Astrocyte of the spinal cord (primary cell): ENCODE results near the gene COX20.

Source experiments
- DNase-seq: peaks from one replicate; pipeline ENCODE4 v3.0.0; 2011; ENCODE audit warnings: low read depth, low spot score
- H3K4me3 ChIP-seq: 2 replicates; pipeline ENCODE4 v1.5.1; 2011; ENCODE audit warnings: low read depth, mild to moderate bottlenecking, low read length, moderate library complexity
- CTCF ChIP-seq: IDR thresholded peaks from 2 replicates; pipeline ENCODE4 v1.5.1; 2012; ENCODE audit warnings: low read depth, mild to moderate bottlenecking, low read length, inconsistent platforms
- in situ Hi-C: cut with HindIII; loops from 2 replicates; pipeline ENCODE4 v1.10.0; 2017; ENCODE audit warnings: low sequenced_read_pairs

The COX20 gene

GRCh38 chr1:244836135-244836521 lies 670 bp downstream of the COX20 start:
- DNase-seq = peak; percentile 55
- H3K4me3 ChIP-seq = peak overlapping the region; percentile 85
- TF ChIP-seq CTCF = no peak
- in situ Hi-C loops = no loop called here

DNA sequence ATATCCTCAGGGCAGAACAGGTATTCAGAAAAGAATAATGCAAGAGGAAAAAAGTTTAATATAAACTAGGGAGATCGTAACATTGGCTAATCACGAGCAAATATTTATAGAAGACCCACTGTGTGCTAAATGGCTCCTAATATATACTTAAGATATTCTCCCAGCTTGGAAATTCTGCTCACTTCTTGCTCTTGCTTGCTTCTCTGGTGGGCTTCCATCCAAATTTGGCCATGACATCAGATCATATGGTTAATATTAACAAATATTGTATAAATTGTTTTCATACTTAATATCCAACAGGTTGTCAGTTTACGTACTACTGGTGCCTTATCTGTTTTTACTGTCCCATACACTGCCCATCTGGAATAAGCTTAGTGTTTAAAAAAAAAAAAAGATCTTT lies 1.1 kb downstream of the COX20 start:
- H3K4me3 ChIP-seq = peak overlapping the region; percentile 85
- DNase-seq = no peak
- TF ChIP-seq CTCF = no peak
- in situ Hi-C loops = no loop called here

GRCh38 chr1:244837597-244838258 lies 2.3 kb downstream of the COX20 start:
- in situ Hi-C loops = no loop called here
- H3K4me3 ChIP-seq = no peak overlapping the region
- no peak for TF ChIP-seq CTCF
- DNase-seq = no peak

GRCh38 chr1:244839656-244840055 lies 4.2 kb downstream of the COX20 start:
- peak; percentile 57 for DNase-seq
- in situ Hi-C loops = no loop called here
- no peak for TF ChIP-seq CTCF
- no peak overlapping the region for H3K4me3 ChIP-seq

DNA sequence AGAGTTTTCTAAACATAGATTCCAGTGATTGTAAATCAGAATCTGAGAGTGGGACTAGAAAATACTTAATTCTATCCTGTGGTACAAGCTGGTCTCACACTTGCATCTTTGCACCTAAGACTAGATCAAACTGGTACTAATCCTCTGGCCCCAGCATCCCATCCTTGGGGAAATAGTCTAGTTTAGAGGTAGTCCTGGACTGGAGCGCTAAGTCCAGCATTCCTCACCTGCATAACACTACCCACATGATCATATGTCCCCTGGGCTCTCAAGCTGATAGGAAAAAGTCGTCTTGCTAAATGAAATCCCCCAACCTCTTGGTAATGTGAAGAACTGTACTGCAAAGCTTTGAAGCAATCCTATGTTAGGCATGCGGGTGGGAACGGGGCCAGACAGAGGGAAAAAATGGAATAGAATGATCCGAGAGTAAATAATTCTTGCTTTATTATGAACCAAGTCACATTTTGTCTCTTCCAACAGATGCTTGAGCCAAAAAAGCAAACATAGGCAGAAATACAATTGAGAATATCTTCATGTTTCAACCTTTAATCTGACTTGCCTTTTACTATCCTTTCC lies 4.8 kb downstream of the COX20 start:
- TF ChIP-seq CTCF = no peak
- H3K4me3 ChIP-seq = no peak overlapping the region
- no peak for DNase-seq
- in situ Hi-C loops = no loop called here

DNA sequence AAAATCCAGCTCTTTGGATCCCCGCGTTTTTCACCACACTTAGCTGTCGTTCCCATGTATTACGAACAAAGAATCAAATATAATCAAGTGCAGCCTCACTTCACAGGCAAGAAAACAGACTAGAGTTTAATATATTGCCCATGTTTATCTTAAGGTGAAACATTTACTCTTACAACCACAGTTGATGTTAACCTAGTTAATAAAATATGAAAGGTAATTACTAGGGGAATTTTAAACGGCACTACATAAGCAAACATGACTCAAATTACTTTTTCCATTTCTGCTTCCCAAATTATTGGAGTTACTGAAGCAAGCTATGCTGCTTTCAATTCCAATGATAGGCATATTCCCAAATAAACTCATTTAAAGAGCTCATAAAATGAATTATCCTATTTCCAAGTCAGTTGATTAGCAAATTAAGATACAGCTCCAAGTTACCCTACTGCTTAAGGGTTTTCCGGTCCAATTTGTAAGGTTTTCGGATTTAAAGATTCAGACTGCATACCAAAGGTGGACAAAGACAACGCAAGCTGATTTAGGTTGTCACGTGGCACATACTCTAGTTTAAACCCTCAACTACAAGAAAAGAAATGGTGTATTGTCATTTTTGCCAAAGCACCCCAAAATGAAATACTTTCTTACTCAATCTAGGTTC lies 5.9 kb downstream of the COX20 start:
- TF ChIP-seq CTCF = no peak
- DNase-seq = no peak
- H3K4me3 ChIP-seq = no peak overlapping the region
- in situ Hi-C loops = no loop called here
